B cell (primary cell): Measurements from ENCODE around the gene OSTF1. TPM values are rescaled to one million over a fixed set of nuclear protein-coding genes. Genes with fewer than 3 reads are reported as not detected.

Source experiments
- ATAC-seq: fragments of 200-7000 bp; cut with Tn5 transposase; one replicate; pipeline ENCODE4 v1.10.0; 2021; ENCODE audit warnings: low read depth, mild to moderate bottlenecking, moderate number of reproducible peaks, moderate library complexity
- CTCF ChIA-PET: fragments of 350-600 bp; sonication (Branson Sonifier 250); formaldehyde crosslinking; loops from one replicate; lab custom pipeline; 2021; ENCODE audit warnings: antibody characterized with exemption, inconsistent platforms; lab: Charles Lee
- POLR2A ChIA-PET: fragments of 350-600 bp; sonication (Branson Sonifier 250); formaldehyde crosslinking; loops from one replicate; lab custom pipeline; 2021; ENCODE audit warnings: antibody characterized with exemption; lab: Charles Lee
- DNase-seq: peaks from one replicate; pipeline ENCODE4 v3.0.0; 2013
- H2AFZ ChIP-seq: 2 replicates; pipeline ENCODE4 v1.6.1; 2012; ENCODE audit warnings: mild to moderate bottlenecking, low read depth, low read length; ENCODE audit not compliant: insufficient read depth, poor library complexity, severe bottlenecking
- H3K27ac ChIP-seq, 2 donors: 1 replicate in 1 of 2; 2 replicates in 1 of 2; pipeline ENCODE4 v1.5.1; 2012 to 2013; ENCODE audit warnings: low read length in 2 of 2, mild to moderate bottlenecking in 2 of 2, moderate library complexity in 1 of 2
- H3K27me3 ChIP-seq, 4 experiments: fragments of 200-600 bp in 1 of 4; sonication (generic) in 1 of 4; replicated peaks in 1 of 4; 1 replicate in 2 of 4; 2 replicates in 2 of 4; pipeline versions ENCODE4 v1.6.1 to v1.7.0; 2013 to 2016; ENCODE audit warnings: low read length in 3 of 4, mild to moderate bottlenecking in 2 of 4, mixed read lengths in 1 of 4, moderate library complexity in 1 of 4; ENCODE audit not compliant: insufficient read depth in 4 of 4, control insufficient read depth in 3 of 4; ENCODE audit errors: control extremely low read depth in 1 of 4
- H3K36me3 ChIP-seq, 2 experiments: replicated peaks in 1 of 2; 1 replicate in 1 of 2; 2 replicates in 1 of 2; pipeline versions ENCODE4 v1.6.1 to v1.7.1; 2013; ENCODE audit warnings: low read length in 1 of 2; ENCODE audit not compliant: insufficient read depth in 2 of 2, control insufficient read depth in 1 of 2; ENCODE audit errors: control extremely low read depth in 1 of 2, extremely low read depth in 1 of 2
- H3K4me1 ChIP-seq, 2 donors: fragments of 200-600 bp in 1 of 2; sonication (generic) in 1 of 2; 1 replicate in 1 of 2; 2 replicates in 1 of 2; pipeline versions ENCODE4 v1.5.1 to v1.6.1; 2013 to 2017; ENCODE audit warnings: low read length in 2 of 2; ENCODE audit not compliant: control insufficient read depth in 2 of 2, insufficient read depth in 2 of 2
- H3K4me2 ChIP-seq: replicated peaks from 2 replicates; pipeline ENCODE3; 2012; ENCODE audit warnings: mild to moderate bottlenecking, low read depth, low read length; ENCODE audit not compliant: poor library complexity, severe bottlenecking
- H3K4me3 ChIP-seq, 5 experiments: fragments of 200-600 bp in 1 of 5; sonication (generic) in 1 of 5; 1 replicate in 3 of 5; 2 replicates in 2 of 5; pipeline versions ENCODE4 v1.5.1 to v1.7.0; 2011 to 2016; ENCODE audit warnings: low read length in 4 of 5, mild to moderate bottlenecking in 4 of 5, low read depth in 2 of 5, control low read depth in 1 of 5, moderate library complexity in 1 of 5; ENCODE audit not compliant: insufficient read depth in 1 of 5; ENCODE audit errors: control extremely low read depth in 1 of 5, extremely low read depth in 1 of 5
- H3K79me2 ChIP-seq: fragments of 200-600 bp; sonication (generic); one replicate; pipeline ENCODE4 v1.6.0; 2016; ENCODE audit warnings: low read length; ENCODE audit not compliant: control insufficient read depth, insufficient read depth
- H3K9ac ChIP-seq: fragments of 200-600 bp; sonication (generic); 2 replicates; pipeline ENCODE4 v1.6.1; 2017; ENCODE audit warnings: mild to moderate bottlenecking, low read length, moderate library complexity
- H3K9me3 ChIP-seq, 3 donors: one replicate each; pipeline versions ENCODE4 v1.6.1 to v1.7.1; 2013; ENCODE audit warnings: low read length in 2 of 3; ENCODE audit not compliant: control insufficient read depth in 2 of 3, insufficient read depth in 1 of 3; ENCODE audit errors: control extremely low read depth in 1 of 3
- H4K20me1 ChIP-seq: 2 replicates; pipeline ENCODE4 v1.6.0; 2012; ENCODE audit warnings: mild to moderate bottlenecking, low read length; ENCODE audit not compliant: insufficient read depth, control insufficient read depth, poor library complexity, severe bottlenecking
- H3K27ac Mint-ChIP-seq: one replicate; pipeline ENCODE4 v1.8.0; 2021; ENCODE audit warnings: mixed read lengths
- H3K27me3 Mint-ChIP-seq: one replicate; pipeline ENCODE4 v1.8.0; 2021; ENCODE audit warnings: mixed read lengths
- H3K4me1 Mint-ChIP-seq: one replicate; pipeline ENCODE4 v1.8.0; 2021; ENCODE audit warnings: mixed read lengths
- H3K4me3 Mint-ChIP-seq: one replicate; pipeline ENCODE4 v1.8.0; 2021; ENCODE audit warnings: mixed read lengths
- H3K9me3 Mint-ChIP-seq: one replicate; pipeline ENCODE4 v1.8.0; 2022; ENCODE audit warnings: mixed read lengths; ENCODE audit not compliant: insufficient read depth
- CTCF ChIP-seq: fragments of 200-600 bp; IDR thresholded peaks from one replicate; pipeline ENCODE4 v1.8.0; 2022; ENCODE audit warnings: antibody characterized with exemption, mild to moderate bottlenecking
- EZH2 ChIP-seq: IDR thresholded peaks from 2 replicates; pipeline ENCODE4 v1.6.1; 2012; ENCODE audit warnings: borderline replicate concordance, low read depth, mild to moderate bottlenecking, moderate library complexity, low read length; ENCODE audit not compliant: insufficient read depth, poor library complexity, severe bottlenecking
- WGBS: methylation state at CpG from one replicate; pipeline ENCODE4 v1.1.5; 2013; ENCODE audit warnings: missing lambda C conversion rate; ENCODE audit not compliant: insufficient coverage; 5-methylcytosine and 5-hydroxymethylcytosine counted together
- intact Hi-C: fragments of 100-400 bp; cut with micrococcal nuclease; formaldehyde crosslinking; loops from one replicate; pipeline ENCODE4 v1.10.0; 2022
- polyA plus RNA-seq: library from polyadenylated mRNA; depleted of rRNA; stranded (reverse); fragments of >200 nt; gene quantifications from 2 replicates; pipeline ENCODE4 v1.2.3, GENCODE V29; 2012
- total RNA-seq, 2 donors: library from RNA; stranded (reverse); fragments of 120-200 nt in 1 of 2; gene quantifications; 1 replicate in 1 of 2; 2 replicates in 1 of 2; pipeline versions ENCODE4 v1.2.3 to v1.2.4, GENCODE V29; 2013 to 2022

The OSTF1 gene
- total and polyA plus RNA-seq, 2 donors (not counting 1 experiment from before 2014, with no cell fraction given), result 33.8 to 62.0 TPM

DNA sequence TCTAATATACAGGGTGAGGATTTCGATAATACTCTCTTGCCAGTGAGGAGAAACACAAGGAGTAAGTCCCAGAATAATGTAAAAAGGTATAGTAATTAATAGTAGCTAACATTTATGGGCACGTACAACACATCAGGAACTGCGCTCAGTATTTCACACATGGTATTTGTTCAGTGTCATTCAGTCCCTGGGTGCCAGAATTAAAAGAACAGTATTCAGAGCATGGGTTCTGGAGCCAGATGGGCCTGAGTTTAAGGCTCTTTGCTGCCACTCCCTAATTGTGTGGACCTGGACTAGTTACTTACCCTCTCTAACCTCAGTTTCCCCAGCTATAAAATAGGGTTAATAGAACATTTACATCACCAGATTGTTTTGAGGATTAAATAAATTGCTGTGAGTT is 16.3 kb downstream of the OSTF1 start:
- Histone ChIP-seq H3K36me3 (peaks cover 1 to 23% of the 10 kb centered on the region in 2 experiments), H2AFZ (no peak overlapping the region), H3K9ac (no peak overlapping the region), H3K4me2 (no peak overlapping the region), H3K9me3 (no peaks in the 10 kb centered on the region), H3K4me1 (no peaks in the 10 kb centered on the region), H3K27me3 (no peaks in the 10 kb centered on the region), H3K27ac (no peak overlapping the region), H4K20me1 (peaks cover 92% of the 10 kb centered on the region), H3K79me2 (peaks cover 97% of the 10 kb centered on the region), H3K4me3 (no peak overlapping the region)
- Mint-ChIP-seq H3K27me3 (no peaks in the 10 kb centered on the region), H3K9me3 (no peaks in the 10 kb centered on the region), H3K4me1 (peaks cover 47% of the 10 kb centered on the region), H3K4me3 (no peak overlapping the region), H3K27ac (no peak overlapping the region)
- TF ChIP-seq EZH2 (no peak), CTCF (no peak)
- DNase-seq (no peak), ATAC-seq (no peak)
- POLR2A ChIA-PET, result no interaction called here
- intact Hi-C loops, result no loop called here
- CTCF ChIA-PET, result no interaction called here
- 94% methylated on average over 2 of the region's 3 CpGs for WGBS

GRCh38 chr9:75105019-75105540 is 16.8 kb downstream of the OSTF1 start:
- Histone ChIP-seq H3K27ac (no peak overlapping the region), H4K20me1 (peaks cover 92% of the 10 kb centered on the region), H3K9ac (no peak overlapping the region), H3K79me2 (peaks cover 97% of the 10 kb centered on the region), H3K4me3 (no peak overlapping the region), H3K9me3 (no peaks in the 10 kb centered on the region), H2AFZ (no peak overlapping the region), H3K4me1 (peaks cover 0 to 3% of the 10 kb centered on the region in 2 donors), H3K4me2 (no peak overlapping the region), H3K36me3 (peaks cover 1 to 23% of the 10 kb centered on the region in 2 experiments), H3K27me3 (no peaks in the 10 kb centered on the region)
- intact Hi-C loops, result no loop called here
- H3K4me3 Mint-ChIP-seq, result no peak overlapping the region
- 95% methylated on average over 2 of the region's 2 CpGs for WGBS
- no peak for ATAC-seq
- no peak for DNase-seq
- H3K27ac Mint-ChIP-seq, result no peak overlapping the region
- CTCF ChIA-PET, result no interaction called here
- H3K9me3 Mint-ChIP-seq, result no peaks in the 10 kb centered on the region
- peaks cover 50% of the 10 kb centered on the region for H3K4me1 Mint-ChIP-seq
- POLR2A ChIA-PET, result no interaction called here
- TF ChIP-seq CTCF, result no peak
- no peak for TF ChIP-seq EZH2
- H3K27me3 Mint-ChIP-seq, result no peaks in the 10 kb centered on the region
